Measurements from ENCODE around the gene INO80B.

The INO80B gene

DNA sequence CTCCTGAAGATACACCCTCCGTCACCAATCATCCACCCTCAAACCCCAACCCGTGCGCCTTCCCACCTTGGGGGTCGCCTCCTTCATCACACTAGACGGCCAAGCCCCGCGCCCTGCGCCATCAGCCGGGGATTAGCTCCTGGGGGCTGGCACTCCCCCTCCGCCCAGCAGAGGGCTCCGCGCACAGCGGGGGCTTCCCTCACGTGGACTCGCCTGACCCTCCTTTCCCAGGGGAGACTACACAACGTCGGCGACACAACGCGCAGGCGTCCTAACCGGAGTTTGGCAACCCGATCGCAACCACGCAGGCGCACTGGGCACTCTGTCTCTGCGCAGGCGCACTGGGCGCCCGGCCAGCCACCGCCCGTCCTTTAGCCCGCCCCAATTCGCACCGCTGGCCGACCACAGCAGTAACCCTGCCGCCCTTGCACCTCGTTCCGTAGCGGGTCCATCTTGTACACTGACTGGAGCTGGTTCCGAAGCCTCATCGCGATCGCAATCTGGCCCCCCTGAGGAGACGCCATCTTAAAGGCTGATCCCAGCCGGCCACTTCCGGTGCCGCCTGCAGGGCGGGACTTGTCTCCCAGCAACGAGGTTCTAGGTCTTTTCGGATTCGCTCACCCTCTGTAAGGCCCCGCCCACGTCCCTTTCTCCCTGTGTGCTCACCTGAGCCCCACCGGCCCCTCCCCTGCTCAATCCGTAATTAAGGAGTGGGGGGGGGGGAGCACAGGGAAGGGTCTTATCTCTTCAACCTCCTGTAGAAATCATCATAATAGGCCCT, 52.4 kb downstream of the INO80B start, which contains the start of gene PCGF1:
TSS of gene PCGF1 (minus strand) at position 551 of the 781 bp plus-strand sequence. CDS start at position 524, 27 bp downstream.
- H3K4me3 ChIP-seq (ENCODE audit: low read depth, low read length) = peak within 1 kb of the TSS; percentile 69
- peak; percentile 98 for DNase-seq (ENCODE audit: low read depth)
- TF ChIP-seq, protein P1, sequence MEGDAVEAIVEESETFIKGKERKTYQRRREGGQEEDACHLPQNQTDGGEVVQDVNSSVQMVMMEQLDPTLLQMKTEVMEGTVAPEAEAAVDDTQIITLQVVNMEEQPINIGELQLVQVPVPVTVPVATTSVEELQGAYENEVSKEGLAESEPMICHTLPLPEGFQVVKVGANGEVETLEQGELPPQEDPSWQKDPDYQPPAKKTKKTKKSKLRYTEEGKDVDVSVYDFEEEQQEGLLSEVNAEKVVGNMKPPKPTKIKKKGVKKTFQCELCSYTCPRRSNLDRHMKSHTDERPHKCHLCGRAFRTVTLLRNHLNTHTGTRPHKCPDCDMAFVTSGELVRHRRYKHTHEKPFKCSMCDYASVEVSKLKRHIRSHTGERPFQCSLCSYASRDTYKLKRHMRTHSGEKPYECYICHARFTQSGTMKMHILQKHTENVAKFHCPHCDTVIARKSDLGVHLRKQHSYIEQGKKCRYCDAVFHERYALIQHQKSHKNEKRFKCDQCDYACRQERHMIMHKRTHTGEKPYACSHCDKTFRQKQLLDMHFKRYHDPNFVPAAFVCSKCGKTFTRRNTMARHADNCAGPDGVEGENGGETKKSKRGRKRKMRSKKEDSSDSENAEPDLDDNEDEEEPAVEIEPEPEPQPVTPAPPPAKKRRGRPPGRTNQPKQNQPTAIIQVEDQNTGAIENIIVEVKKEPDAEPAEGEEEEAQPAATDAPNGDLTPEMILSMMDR (IDR thresholded peaks at IDR 0.05; ENCODE audit: insufficient read depth, low read depth, low read length, missing control alignments) = peak; percentile 73

Data from GM12865 (cell line).